ENCODE results near the gene ULBP3.
"Not testable (repeated sequence)": the region's sequence is repeated elsewhere in the genome, so short reads cannot be mapped to it uniquely, and the experiment has no call there.

Gene ULBP3

GRCh38 chr6:150038202-150039062, 30.5 kb downstream of the ULBP3 start:
- no peak for DNase-seq

- no peak for DNase-seq
Observed at GRCh38 chr6:150037526-150038201, 31.3 kb downstream of the ULBP3 start.

GRCh38 chr6:150036081-150036480, 32.8 kb downstream of the ULBP3 start:
- DNase-seq, result no peak

- DNase-seq, result no peak
Observed at GRCh38 chr6:150033207-150033771, 35.6 kb downstream of the ULBP3 start.

GRCh38 chr6:150032598-150032997, 36.3 kb downstream of the ULBP3 start:
- no peak for DNase-seq

GRCh38 chr6:150030611-150031010, 38.3 kb downstream of the ULBP3 start:
- DNase-seq, result no peak

GRCh38 chr6:150029749-150030148, 39.2 kb downstream of the ULBP3 start:
- no peak for DNase-seq

GRCh38 chr6:150029276-150029675, 39.6 kb downstream of the ULBP3 start:
- DNase-seq, result no peak

GRCh38 chr6:150028799-150029198, 40.1 kb downstream of the ULBP3 start:
- DNase-seq, result no peak

- no peak for DNase-seq
Observed at GRCh38 chr6:150027806-150028565, 40.9 kb downstream of the ULBP3 start.

- no peak for DNase-seq
Observed at GRCh38 chr6:150026976-150027805, 41.7 kb downstream of the ULBP3 start.

- DNase-seq, result no peak
Observed at GRCh38 chr6:150025201-150025917, 43.6 kb downstream of the ULBP3 start, which contains the start of gene RAET1L. RAET1L (minus strand) TSS chr6:150025532; CDS start chr6:150025471, 61 bp downstream.

GRCh38 chr6:150024646-150025155, 44.2 kb downstream of the ULBP3 start:
- no peak for DNase-seq

GRCh38 chr6:150024021-150024420, 44.9 kb downstream of the ULBP3 start:
- not testable (repeated sequence) for DNase-seq

- DNase-seq, result not testable (repeated sequence)
Observed at GRCh38 chr6:150021870-150022269, 47.1 kb downstream of the ULBP3 start.

- DNase-seq, result no peak
Observed at GRCh38 chr6:150018846-150019580, 49.9 kb downstream of the ULBP3 start.

GRCh38 chr6:150017186-150017521, 51.8 kb downstream of the ULBP3 start:
- not testable (repeated sequence) for DNase-seq

GRCh38 chr6:150016324-150017185, 52.4 kb downstream of the ULBP3 start:
- peak; percentile 84 for DNase-seq

- DNase-seq, result peak; percentile 42
Observed at GRCh38 chr6:150015281-150016001, 53.5 kb downstream of the ULBP3 start.
